ENCODE results near the gene GIMD1.
"Not testable (repeated sequence)": the region's sequence is repeated elsewhere in the genome, so short reads cannot be mapped to it uniquely, and the experiment has no call there.

Gene GIMD1

GRCh38 chr4:106351016-106351415 lies 17.6 kb downstream of the GIMD1 start:
- DNase-seq (ENCODE audit: low spot score): no peak

GRCh38 chr4:106347167-106347566 lies 21.4 kb downstream of the GIMD1 start:
- no peak for DNase-seq (ENCODE audit: low spot score)

DNA sequence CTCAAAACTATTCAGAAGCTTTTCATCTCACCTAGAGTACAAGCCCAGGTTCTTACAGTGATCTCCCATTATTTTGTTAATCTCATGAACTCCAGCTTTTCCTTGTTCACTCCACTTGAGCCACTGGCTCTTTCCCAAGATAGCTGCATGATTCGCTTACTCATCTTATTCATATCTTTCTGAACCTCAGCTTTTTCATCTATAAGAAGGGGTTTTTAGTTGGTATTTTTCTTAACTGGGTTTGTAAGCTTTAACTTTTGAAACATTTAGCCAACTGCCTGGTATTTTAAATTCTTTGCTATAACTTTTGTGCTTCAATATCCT lies 24.0 kb downstream of the GIMD1 start:
- DNase-seq (ENCODE audit: low spot score): no peak

DNA sequence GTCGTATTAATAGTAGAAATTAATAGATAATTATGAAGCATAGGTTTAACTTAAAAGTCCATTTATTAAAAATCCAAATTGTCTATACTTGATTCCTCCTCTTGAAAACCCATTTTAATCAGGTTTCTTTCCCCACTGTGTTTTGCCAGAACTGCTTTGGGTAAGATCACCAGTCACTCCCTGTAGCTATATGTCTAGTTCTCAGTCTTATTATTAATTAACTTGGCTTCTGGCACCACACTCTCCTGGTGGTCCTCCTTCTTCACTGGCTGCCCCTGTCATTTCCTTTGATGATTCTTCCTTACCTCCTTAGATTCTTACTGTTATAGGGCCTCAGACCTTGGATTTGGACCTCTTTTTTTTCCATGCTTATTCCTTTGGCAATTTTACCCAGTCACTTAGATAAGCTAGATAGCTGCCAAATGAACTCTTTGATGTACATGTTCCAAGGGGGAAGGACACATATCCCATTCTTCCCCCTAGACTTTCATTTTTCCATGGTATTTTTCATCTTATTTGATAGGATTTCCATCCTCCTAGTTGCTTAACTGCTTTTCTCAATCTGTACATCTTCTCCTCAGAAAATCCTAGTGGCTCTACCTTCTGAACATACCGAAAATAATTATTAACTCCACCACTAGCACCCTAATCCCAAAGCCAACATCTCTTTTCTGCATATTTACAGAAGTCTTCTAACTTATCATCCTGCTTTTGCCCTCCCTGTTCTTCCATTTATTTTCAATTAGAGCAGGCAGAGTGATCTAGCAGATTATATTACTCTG lies 24.5 kb downstream of the GIMD1 start:
- no peak for DNase-seq (ENCODE audit: low spot score)

GRCh38 chr4:106340774-106341173 lies 27.8 kb downstream of the GIMD1 start:
- DNase-seq (ENCODE audit: low spot score): no peak

GRCh38 chr4:106339431-106339830 lies 29.1 kb downstream of the GIMD1 start:
- no peak for DNase-seq (ENCODE audit: low spot score)

DNA sequence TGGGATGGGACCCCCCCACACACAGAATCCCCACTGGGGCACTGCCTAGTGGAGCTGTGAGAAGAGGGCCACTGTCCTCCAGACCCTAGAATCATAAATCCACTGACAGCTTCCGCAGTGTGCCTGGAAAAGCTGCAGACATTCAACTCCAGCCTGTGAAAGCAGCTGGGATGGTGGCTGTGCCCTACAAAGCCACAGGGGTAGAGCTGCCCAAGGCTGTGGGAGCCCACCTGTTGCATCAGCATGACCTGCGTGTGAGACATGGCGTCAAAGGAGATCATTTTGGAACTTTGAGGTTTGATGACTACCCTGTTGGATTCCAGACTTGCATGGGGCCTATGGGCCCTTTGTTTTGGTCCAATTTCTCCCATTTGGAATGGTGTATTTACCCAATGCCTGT lies 29.9 kb downstream of the GIMD1 start:
- no peak for DNase-seq (ENCODE audit: low spot score)

DNA sequence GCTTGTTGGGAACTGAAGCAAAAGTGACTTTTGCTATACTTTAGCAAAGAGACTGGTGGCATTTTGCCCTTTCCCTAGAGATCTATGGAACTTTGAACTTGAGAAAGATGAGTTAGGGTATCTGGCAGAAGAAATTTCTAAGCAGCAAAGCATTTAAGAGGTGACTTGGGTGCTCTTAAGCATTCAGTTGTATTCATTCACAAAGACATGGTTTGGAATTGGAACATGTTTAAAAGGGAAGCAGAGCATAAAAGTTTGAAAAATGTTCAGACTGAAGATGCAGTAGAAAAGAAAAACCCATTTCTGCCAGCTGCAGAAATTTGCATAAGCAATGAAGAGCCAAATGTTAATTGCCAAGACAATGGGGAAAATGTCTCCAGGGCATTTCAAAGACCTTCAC lies 30.7 kb downstream of the GIMD1 start:
- no peak for DNase-seq (ENCODE audit: low spot score)

- DNase-seq (ENCODE audit: low spot score): no peak
Observed at GRCh38 chr4:106336618-106337017, 32.0 kb downstream of the GIMD1 start.

DNA sequence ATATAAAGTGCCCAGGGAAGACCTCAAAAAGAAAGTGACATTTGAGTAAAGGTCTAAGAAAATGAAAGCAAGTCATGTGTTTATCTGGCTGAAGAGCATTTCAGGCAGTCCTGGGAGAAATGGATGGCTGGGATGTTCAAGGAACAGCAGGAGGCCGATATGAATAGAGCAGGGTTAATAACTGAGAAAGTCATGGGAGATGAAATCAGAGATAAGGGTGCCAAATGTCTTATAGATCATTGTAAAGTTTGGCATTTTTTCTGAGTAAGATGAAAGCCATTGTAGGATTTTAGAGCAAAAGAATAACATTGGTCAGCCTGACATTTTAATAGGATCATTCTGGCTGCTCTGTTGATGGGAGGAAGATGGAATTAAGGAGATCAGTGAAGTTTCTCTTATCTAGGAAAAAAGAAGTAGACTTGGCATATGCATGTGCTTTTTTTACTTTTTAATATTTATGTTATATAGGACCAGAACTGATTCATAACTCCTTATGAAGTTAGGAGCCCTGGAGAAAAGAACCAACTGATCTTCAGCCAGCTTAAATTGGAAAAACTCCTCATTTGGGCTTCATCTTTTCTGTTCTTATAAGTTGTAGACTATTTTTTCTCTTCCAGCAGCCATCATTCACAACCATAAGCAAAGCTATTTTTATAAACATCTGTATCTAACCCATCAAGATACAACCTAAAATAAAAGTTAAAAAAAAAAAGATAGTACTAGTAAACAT lies 33.7 kb downstream of the GIMD1 start:
- no peak for DNase-seq (ENCODE audit: low spot score)

DNA sequence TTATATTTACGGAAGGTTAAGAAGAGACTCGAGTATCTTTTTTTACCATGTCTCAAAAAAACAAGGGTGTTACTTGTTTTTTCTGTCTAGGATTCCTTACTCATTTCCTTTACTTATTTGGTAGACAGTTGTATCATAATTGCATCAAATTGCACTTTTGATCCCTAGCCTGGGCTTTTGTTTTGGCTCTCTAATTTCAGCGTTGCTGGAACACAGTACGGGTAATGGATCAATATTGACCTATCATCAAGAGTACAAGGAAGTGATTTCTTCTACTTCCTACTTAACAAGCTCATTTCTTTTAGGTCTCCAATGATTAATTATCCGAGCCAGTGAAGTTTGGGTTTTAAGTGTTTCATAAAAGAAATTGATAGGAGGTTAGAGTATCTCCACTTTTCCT lies 35.4 kb downstream of the GIMD1 start:
- no peak for DNase-seq (ENCODE audit: low spot score)

DNA sequence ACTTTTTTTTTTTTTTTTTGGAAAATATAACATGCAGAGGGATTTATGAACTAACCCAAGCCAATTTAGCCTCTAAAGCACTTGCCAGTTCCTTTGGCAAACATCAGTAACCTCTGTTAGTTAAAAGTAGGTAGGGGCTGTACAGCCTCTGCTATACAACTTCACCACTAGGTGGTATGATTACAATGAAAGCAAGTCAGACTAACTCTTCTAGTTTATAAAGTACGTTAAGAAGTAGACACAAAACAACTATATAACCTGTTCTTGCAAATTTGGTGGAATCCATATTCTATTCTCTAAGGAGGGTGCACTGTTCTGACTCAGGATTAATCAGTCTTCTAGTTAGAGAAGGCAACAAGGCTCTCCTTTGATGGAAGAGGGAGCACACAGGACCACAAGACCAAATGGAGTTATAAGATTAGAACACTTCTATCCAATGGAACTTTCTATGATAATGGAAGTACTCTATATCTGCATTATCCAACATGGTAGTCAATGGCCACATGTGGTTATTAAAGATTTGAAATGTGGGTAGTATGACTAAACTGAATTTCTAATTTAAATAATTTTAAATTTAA lies 39.4 kb downstream of the GIMD1 start:
- DNase-seq (ENCODE audit: low spot score): peak; percentile 25

DNA sequence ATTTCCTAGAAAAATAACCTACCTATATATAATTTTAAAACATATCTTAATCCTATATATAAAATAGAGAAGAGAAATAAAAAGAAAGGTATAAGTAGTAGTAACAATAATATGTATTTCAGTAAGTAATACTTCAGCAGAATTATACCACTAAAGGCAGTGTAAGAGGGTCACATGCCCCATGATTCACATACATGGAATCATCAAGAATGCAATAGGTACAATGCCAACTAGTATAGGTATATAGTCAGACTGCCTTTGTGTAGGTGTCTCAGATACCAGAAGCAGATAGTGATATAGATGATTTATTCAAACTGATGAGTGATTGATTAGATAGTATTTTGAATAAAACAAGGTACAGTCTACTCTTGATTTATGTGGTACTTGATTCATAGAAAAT lies 42.8 kb downstream of the GIMD1 start:
- DNase-seq (ENCODE audit: low spot score): no peak

DNA sequence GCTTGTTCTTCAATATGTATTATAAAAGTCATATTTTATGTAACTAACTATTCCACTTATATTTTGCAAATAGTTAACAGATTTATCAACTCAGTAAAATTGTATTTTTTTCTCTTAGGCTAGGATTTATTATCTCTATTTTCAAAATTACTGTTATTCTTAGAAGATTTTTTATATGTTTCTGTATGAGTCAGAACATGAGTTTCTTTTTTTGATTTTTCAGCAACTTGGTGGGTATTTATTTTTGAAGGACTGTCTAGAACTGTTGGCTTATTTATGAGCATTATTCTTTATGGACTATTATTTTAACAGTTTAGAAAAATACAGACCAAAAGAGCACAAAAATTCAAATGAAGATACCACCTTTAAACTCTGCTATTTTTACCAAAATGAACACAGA lies 45.5 kb downstream of the GIMD1 start:
- no peak for DNase-seq (ENCODE audit: low spot score)

DNA sequence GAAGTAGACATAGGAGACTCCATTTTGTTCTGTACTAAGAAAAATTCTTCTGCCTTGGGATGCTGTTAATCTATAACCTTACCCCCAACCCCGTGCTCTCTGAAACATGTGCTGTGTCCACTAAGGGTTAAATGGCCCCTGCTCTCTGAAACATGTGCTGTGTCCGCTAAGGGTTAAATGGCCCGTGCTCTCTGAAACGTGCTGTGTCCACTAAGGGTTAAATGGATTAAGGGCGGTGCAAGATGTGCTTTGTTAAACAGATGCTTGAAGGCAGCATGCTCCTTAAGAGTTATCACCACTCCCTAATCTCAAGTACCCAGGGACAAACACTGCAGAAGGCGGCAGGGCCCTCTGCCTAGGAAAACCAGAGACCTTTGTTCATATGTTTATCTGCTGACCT lies 46.8 kb downstream of the GIMD1 start:
- DNase-seq (ENCODE audit: low spot score): not testable (repeated sequence)

DNA sequence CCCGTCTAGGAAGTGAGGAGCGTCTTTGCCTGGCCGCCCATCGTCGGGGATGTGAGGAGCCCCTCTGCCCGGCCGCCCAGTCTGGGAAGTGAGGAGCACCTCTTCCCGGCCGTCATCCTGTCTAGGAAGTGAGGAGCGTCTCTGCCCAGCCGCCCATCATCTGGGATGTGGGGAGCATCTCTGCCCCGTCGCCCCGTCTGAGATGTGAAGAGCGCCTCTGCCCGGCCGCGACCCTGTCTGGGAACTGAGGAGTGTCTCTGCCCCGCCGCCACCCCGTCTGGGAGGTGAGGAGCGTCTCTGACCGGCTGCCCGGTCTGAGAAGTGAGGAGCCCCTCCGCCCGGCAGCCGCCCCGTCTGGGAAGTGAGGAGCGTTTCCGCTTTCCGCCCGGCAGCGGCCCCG lies 47.4 kb downstream of the GIMD1 start:
- not testable (repeated sequence) for DNase-seq (ENCODE audit: low spot score)

GRCh38 chr4:106320235-106320634 lies 48.3 kb downstream of the GIMD1 start:
- DNase-seq (ENCODE audit: low spot score): no peak

- DNase-seq (ENCODE audit: low spot score): no peak
Observed at GRCh38 chr4:106318511-106318910, 50.1 kb downstream of the GIMD1 start.

- DNase-seq (ENCODE audit: low spot score): no peak
Observed at GRCh38 chr4:106317815-106318214, 50.8 kb downstream of the GIMD1 start.

DNA sequence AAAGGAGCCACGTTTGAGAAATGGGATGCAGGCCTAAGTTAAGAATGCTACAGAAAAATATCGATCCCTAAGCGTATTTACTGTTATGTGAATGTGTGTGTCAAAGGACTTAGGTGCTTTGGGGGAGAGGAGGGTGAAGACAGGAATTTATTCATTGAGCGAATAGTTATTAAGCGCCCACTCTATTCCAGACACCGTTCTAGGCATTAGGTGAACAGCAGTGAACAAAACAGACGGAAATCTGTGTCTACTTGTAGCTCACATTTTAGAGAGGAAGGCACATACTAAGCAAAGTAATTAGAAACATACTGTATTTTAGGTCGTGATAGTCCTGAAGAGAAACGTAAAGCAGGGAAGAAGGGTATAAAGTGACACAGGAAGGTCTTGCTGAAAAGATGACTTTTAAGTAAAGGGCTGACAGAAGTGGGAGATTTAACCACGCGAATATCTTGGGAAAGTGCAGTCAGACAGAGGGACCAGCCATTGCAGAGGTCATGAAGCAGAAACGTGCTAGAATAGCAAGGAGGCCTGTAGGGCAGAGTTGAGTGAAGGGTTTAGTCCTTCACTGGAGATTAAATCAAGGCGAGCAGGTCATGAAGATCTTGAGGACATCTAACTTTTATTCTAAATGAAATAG lies 51.7 kb downstream of the GIMD1 start:
- DNase-seq (ENCODE audit: low spot score): no peak

DNA sequence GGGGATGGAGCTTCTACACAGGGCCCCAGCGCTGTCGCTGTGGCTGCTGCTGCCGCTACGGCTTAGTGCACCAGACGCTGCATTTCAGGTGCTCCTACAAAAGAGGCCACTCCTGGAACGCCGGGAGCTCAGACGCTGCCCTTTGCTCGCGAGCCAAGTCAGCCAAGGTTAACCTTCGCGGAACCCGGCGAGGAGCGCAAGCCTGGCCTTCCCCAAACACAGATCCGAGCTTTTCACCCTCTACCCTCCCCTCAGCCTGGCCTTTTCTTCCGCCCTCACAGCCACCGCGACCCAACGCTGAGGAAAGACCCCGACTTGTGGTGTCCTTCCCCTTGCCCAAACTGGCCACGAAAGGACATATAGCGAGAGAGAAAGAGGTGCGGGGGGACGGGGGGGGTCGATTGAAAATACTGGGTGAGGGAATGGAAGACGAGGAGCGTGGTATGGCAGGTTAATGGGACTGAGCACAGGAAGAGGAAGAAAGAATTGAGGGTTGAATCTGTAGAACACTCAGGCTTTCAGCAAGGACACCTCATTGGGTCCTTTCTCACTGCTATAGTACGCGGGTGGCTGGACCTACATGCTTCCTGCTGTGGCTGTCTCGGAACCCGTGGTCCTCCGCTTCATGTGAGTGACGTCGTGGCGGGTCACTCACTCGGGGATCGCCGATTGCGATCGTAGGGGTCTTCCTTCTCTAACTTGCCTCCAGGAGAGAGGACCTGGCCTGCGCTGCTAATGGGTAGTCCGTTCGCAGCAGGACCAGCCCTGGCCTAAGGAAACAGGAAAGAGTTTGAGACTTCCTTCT lies 52.4 kb downstream of the GIMD1 start, which contains the start of the genes AIMP1 and TBCK:
AIMP1 (plus strand) TSS at position 583 of the 805 bp plus-strand sequence. CDS start 8,460 bp downstream, outside the sequence.
TBCK (minus strand) TSS at position 242 of the 805 bp plus-strand sequence. CDS start 7,249 bp downstream, outside the sequence.
- peak; percentile 74 for DNase-seq (ENCODE audit: low spot score)

GRCh38 chr4:106315476-106315967 lies 53.1 kb downstream of the GIMD1 start:
- peak; percentile 2 for DNase-seq (ENCODE audit: low spot score)
